LNCAP (cell line): ENCODE measurements around the gene KRT36.

Experiments used
- TF ChIP-seq, protein P1 (sequence below): fragments of 450-650 bp; IDR thresholded peaks from 2 replicates; pipeline ENCODE4 v1.5.1; 2017; ENCODE audit warnings: mild to moderate bottlenecking

KRT36 gene

GRCh38 chr17:41484920-41485904 is 4.5 kb downstream of the KRT36 start:
- TF ChIP-seq, protein P1, sequence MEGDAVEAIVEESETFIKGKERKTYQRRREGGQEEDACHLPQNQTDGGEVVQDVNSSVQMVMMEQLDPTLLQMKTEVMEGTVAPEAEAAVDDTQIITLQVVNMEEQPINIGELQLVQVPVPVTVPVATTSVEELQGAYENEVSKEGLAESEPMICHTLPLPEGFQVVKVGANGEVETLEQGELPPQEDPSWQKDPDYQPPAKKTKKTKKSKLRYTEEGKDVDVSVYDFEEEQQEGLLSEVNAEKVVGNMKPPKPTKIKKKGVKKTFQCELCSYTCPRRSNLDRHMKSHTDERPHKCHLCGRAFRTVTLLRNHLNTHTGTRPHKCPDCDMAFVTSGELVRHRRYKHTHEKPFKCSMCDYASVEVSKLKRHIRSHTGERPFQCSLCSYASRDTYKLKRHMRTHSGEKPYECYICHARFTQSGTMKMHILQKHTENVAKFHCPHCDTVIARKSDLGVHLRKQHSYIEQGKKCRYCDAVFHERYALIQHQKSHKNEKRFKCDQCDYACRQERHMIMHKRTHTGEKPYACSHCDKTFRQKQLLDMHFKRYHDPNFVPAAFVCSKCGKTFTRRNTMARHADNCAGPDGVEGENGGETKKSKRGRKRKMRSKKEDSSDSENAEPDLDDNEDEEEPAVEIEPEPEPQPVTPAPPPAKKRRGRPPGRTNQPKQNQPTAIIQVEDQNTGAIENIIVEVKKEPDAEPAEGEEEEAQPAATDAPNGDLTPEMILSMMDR: no peak

DNA sequence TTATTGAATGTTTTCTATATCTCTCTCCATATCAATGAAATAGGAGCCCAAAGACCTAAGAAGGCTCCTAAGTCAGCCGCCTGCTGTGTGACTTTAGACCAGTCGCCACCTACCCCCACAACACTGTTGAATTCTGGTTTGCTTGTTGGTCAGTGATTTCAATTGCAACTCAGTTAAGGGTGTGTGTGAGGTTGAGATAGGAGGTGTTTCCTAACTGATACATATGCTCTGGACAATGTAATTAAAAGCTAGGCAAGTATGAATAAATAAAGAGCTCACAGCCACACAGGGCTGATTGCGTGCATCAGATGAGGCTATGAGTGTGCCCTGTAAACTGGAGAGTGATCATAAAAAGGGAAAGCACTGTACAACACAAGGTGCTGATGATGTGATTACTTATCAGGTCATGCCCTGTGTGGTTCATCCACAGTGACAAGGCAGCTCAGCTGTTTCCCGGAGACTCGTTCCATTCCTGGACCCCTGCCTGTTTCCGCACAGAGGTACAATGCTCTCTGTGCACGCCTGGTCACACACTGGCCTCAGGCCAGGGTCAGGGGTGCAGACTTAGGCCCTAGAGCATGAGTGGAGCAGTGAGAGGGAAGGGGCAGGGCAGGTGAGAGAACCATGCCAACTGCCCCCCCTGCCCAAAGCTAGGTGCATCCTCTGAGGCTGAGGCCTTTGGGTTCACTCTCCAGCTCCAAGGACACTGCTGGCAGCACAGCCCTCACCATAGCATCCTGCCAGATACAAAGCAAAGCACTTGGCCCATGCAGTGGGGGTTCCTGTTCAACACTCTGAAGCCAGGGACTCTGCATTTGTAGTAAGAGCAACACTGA is 5.5 kb downstream of the KRT36 start:
- TF ChIP-seq, protein P1: no peak

DNA sequence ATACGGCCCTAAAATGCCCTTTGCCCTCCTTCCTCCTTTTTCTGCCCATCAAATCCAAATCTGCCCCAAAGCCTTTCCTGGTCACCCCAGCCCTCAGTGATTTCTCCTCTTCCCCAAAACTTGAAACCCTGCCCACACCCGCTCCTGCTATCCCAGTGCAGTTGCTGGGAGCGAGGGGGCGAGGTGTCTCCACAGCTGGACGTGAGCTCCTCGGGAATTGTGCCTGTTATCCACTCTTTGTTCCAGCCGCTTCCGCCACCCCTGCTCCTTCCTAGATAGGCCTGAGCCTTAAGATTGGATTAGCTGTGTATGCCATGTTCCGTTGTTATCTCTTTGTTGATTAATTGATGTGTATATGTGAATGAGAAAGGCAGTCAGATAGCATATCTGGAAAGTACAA is 6.2 kb downstream of the KRT36 start:
- TF ChIP-seq, protein P1: no peak

DNA sequence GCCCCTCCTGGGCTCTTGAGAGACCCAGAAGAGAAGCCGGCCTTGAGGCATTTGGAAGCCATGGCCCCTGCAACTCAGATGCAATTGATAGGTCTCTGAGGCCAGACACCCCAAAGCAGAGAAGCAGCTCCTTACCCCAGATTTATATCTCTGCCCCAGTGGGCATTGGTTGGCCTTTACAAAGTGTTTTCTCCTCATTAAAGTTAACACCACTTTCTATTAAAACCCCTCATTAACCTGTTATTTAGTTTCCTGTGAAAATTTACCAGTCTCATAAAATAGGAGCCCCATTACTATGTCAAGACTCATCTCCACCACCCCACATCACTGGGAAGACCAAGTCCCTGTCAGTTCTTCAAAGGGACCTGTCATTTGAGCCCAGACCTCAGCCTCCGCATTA is 8.7 kb downstream of the KRT36 start, which contains the start of gene KRT35:
TSS of gene KRT35 (minus strand) at position 116 of the 400 bp plus-strand sequence. CDS start at position 62, 54 bp downstream.
- TF ChIP-seq, protein P1: no peak

GRCh38 chr17:41480581-41480980 is 9.1 kb downstream of the KRT36 start:
- TF ChIP-seq, protein P1: no peak

DNA sequence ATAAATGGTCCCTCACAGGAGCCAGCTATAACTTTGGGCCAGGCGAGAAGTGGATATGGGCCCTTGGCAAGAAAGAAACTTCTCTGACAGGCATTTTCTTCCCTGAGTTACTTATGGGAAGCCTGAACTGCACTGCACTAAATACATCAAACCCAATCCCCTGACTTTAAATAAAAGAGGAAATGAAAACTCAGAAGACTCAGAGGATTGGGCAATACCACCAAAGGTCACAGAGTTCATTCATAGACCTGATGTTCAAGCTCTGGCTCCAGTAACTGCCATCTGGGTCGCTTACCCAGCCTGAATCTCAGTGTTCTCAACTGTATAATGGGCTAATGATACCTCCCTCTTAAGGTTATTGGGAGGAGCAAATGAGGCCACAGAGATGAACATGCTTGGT is 9.6 kb downstream of the KRT36 start:
- TF ChIP-seq, protein P1: no peak

- TF ChIP-seq, protein P1: no peak
Observed at GRCh38 chr17:41478237-41478636, 11.5 kb downstream of the KRT36 start.
